Lung (tissue), 12 donors: ENCODE results near the gene SNCAIP. TPM values are rescaled to one million over a fixed set of nuclear protein-coding genes. Genes with fewer than 3 reads are reported as not detected.

ENCODE experiments used
- ATAC-seq: fragments of 200-7000 bp; cut with Tn5 transposase; one replicate; pipeline ENCODE4 v1.9.1; 2020; ENCODE audit warnings: moderate number of reproducible peaks; ENCODE audit not compliant: insufficient read depth, low FRiP score
- DNase-seq, 3 donors: peaks; one replicate each; pipeline ENCODE4 v3.0.0-alpha.2; 2013 to 2017
- H3K27ac ChIP-seq, 2 donors: one replicate each; pipeline ENCODE4 v1.5.1; 2013; ENCODE audit warnings: mild to moderate bottlenecking in 2 of 2, moderate library complexity in 2 of 2, control low read depth in 1 of 2, inconsistent platforms in 1 of 2, low read depth in 1 of 2, low read length in 1 of 2
- H3K27me3 ChIP-seq, 3 donors: one replicate each; pipeline ENCODE4 v1.5.1; 2013; ENCODE audit warnings: low read length in 2 of 3; ENCODE audit not compliant: control insufficient read depth in 3 of 3, insufficient read depth in 3 of 3
- H3K36me3 ChIP-seq, 4 donors: one replicate each; pipeline ENCODE4 v1.5.1; 2013; ENCODE audit warnings: low read length in 4 of 4, mild to moderate bottlenecking in 1 of 4, moderate library complexity in 1 of 4; ENCODE audit not compliant: control insufficient read depth in 4 of 4, insufficient read depth in 4 of 4
- H3K4me1 ChIP-seq, 5 donors: one replicate each; pipeline ENCODE4 v1.5.1; 2013; ENCODE audit warnings: low read length in 5 of 5, mild to moderate bottlenecking in 2 of 5, moderate library complexity in 1 of 5; ENCODE audit not compliant: control insufficient read depth in 5 of 5, insufficient read depth in 5 of 5
- H3K4me3 ChIP-seq: one replicate; pipeline ENCODE4 v1.5.1; 2013; ENCODE audit warnings: mild to moderate bottlenecking, control low read depth, moderate library complexity
- H3K9ac ChIP-seq, 2 donors: one replicate each; pipeline ENCODE4 v1.5.1; 2013; ENCODE audit warnings: low read length in 2 of 2, control low read depth in 1 of 2; ENCODE audit not compliant: insufficient read depth in 1 of 2
- H3K9me3 ChIP-seq, 4 donors: one replicate each; pipeline ENCODE4 v1.5.1; 2013; ENCODE audit warnings: low read length in 3 of 4, mild to moderate bottlenecking in 1 of 4, moderate library complexity in 1 of 4; ENCODE audit not compliant: control insufficient read depth in 4 of 4, insufficient read depth in 3 of 4
- WGBS, 2 donors: extraction: QIAGEN DNeasy Blood & Tissue Kit; methylation state at CpG; one replicate each; pipeline ENCODE4 v1.1.7; 2013; 5-methylcytosine and 5-hydroxymethylcytosine counted together
- polyA plus RNA-seq, 2 donors: library from polyadenylated mRNA; stranded (reverse); fragments of 200-250 nt; gene quantifications; one replicate each; pipeline ENCODE4 v1.2.1, GENCODE V29; 2013
- total RNA-seq, 2 donors: library from RNA; depleted of rRNA in 1 of 2; stranded (reverse); fragments of >200 nt in 1 of 2; gene quantifications; one replicate each; pipeline ENCODE4 v1.2.1, GENCODE V29; 2014 to 2021
- TF ChIP-seq, protein P1 (sequence below): IDR thresholded peaks from 2 replicates; pipeline ENCODE4 v1.5.1; 2012; ENCODE audit warnings: mild to moderate bottlenecking; ENCODE audit errors: control extremely low read depth, extremely low read depth
- donor health status: control.
- donor health status: control.
- donor health status: Bipolar disorder and iron deficiency.
- donor health status: healthy.
- donor health status: DM: yes; HTN: yes; CAD: no.

SNCAIP gene
- total and polyA plus RNA-seq, 4 donors: 1.4 to 25.7 (median 4.7) TPM

GRCh38 chr5:122415030-122415800, 103.2 kb downstream of the SNCAIP start:
- TF ChIP-seq, protein P1, sequence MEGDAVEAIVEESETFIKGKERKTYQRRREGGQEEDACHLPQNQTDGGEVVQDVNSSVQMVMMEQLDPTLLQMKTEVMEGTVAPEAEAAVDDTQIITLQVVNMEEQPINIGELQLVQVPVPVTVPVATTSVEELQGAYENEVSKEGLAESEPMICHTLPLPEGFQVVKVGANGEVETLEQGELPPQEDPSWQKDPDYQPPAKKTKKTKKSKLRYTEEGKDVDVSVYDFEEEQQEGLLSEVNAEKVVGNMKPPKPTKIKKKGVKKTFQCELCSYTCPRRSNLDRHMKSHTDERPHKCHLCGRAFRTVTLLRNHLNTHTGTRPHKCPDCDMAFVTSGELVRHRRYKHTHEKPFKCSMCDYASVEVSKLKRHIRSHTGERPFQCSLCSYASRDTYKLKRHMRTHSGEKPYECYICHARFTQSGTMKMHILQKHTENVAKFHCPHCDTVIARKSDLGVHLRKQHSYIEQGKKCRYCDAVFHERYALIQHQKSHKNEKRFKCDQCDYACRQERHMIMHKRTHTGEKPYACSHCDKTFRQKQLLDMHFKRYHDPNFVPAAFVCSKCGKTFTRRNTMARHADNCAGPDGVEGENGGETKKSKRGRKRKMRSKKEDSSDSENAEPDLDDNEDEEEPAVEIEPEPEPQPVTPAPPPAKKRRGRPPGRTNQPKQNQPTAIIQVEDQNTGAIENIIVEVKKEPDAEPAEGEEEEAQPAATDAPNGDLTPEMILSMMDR: peak; percentile 51
- DNase-seq: peak; percentile 83 to 91 (median 90)
- peak; percentile 68 for ATAC-seq
- no peaks in the 10 kb centered on the region for H3K9me3 ChIP-seq
- H3K27me3 ChIP-seq: no peaks in the 10 kb centered on the region
- H3K4me3 ChIP-seq: no peak overlapping the region
- no peak overlapping the region for H3K27ac ChIP-seq
- H3K4me1 ChIP-seq: peaks cover 0 to 36% (median 0%) of the 10 kb centered on the region in 5 donors
- H3K36me3 ChIP-seq: no peaks in the 10 kb centered on the region
- WGBS, 2 donors: 48 to 53% methylated on average over 7 of the region's 7 CpGs
- H3K9ac ChIP-seq: peak overlapping the region in 1 of 2 donors; percentile 8

GRCh38 chr5:122415801-122416120, 103.7 kb downstream of the SNCAIP start:
- no peaks in the 10 kb centered on the region for H3K36me3 ChIP-seq
- no peak overlapping the region for H3K9ac ChIP-seq
- TF ChIP-seq, protein P1: no peak
- H3K9me3 ChIP-seq: no peaks in the 10 kb centered on the region
- 84% methylated on average over 5 of the region's 5 CpGs for WGBS, 2 donors
- H3K4me1 ChIP-seq: peaks cover 0 to 40% (median 0%) of the 10 kb centered on the region in 5 donors
- no peak overlapping the region for H3K4me3 ChIP-seq
- H3K27ac ChIP-seq: no peak overlapping the region
- ATAC-seq (no peak), DNase-seq (no peak)
- H3K27me3 ChIP-seq: no peaks in the 10 kb centered on the region

DNA sequence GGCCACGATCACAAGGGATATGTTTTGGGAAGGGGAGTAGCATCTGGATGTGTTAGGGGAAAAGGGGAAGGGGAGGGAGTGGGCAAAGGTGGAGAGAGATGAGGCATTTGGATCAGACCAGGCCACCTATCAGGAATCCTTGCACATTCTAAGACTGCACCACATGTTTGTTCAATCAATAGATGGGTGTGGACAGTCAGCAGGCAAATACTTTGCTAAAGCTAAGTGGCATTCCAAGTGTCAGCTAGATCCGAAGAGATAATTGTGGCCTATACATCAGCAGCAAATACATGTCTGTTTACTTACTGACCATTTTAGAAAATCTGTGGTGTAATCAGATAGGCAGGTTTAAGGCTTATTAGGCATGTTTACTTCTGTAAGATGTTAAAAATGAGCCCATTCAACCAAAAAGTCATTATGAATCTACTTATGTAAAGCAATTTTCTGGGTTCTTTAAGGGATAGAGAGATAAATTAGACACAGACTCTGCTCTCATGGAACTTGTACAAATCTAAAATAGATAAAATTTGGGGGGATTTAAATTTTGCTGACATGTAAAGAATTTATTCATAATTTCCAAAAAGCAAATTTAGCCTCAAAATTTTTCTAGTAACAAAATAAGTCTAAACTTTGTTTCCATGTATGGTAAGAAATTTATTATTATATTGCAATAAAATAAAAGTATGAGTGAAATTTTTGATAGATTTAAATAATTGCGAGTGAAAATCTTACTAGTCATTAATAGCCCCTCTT, 107.3 kb downstream of the SNCAIP start:
- H3K4me1 ChIP-seq: peaks cover 0 to 65% (median 0%) of the 10 kb centered on the region in 5 donors
- no peak overlapping the region for H3K27ac ChIP-seq
- 82 to 89% methylated on average over 3 of the region's 3 CpGs for WGBS, 2 donors
- no peaks in the 10 kb centered on the region for H3K9me3 ChIP-seq
- DNase-seq (no peak), ATAC-seq (no peak)
- TF ChIP-seq, protein P1: no peak
- H3K9ac ChIP-seq: no peak overlapping the region
- H3K36me3 ChIP-seq: peaks cover 0 to 5% (median under 1%) of the 10 kb centered on the region in 4 donors
- H3K4me3 ChIP-seq: no peak overlapping the region
- H3K27me3 ChIP-seq: no peaks in the 10 kb centered on the region
